CD4-positive, alpha-beta memory T cell (primary cell): ENCODE data around the gene DIP2B. TPM values are rescaled to one million over a fixed set of nuclear protein-coding genes. Genes with fewer than 3 reads are reported as not detected.
A peak's percentile ranks its signal among the peaks of the same experiment; 100 is the strongest.

ENCODE experiments used
- CTCF ChIA-PET: fragments of 350-600 bp; sonication (Branson Sonifier 250); formaldehyde crosslinking; loops from one replicate; lab custom pipeline; 2021; ENCODE audit warnings: inconsistent platforms; ENCODE audit not compliant: partially characterized antibody; lab: Charles Lee
- POLR2A ChIA-PET: fragments of 350-600 bp; sonication (Branson Sonifier 250); formaldehyde crosslinking; loops from one replicate; lab custom pipeline; 2021; ENCODE audit not compliant: partially characterized antibody; lab: Charles Lee
- DNase-seq, 5 donors: peaks; one replicate each; pipeline versions ENCODE4 v3.0.0 to v3.0.0-alpha.2; 2020 to 2022; ENCODE audit warnings: mixed read lengths in 1 of 5
- H3K27ac ChIP-seq: one replicate; pipeline ENCODE4 v1.7.0; 2013; ENCODE audit warnings: low read depth, low read length
- H3K27me3 ChIP-seq: 2 replicates; pipeline ENCODE4 v1.7.0; 2013; ENCODE audit warnings: mild to moderate bottlenecking, low read length, moderate library complexity; ENCODE audit not compliant: insufficient read depth
- H3K36me3 ChIP-seq: 2 replicates; pipeline ENCODE4 v1.7.0; 2013; ENCODE audit warnings: mild to moderate bottlenecking, low read length, moderate library complexity; ENCODE audit not compliant: insufficient read depth
- H3K4me1 ChIP-seq: 2 replicates; pipeline ENCODE4 v1.7.0; 2013; ENCODE audit warnings: mild to moderate bottlenecking, low read length, moderate library complexity; ENCODE audit not compliant: insufficient read depth
- H3K4me3 ChIP-seq, 2 donors: one replicate each; pipeline ENCODE4 v1.7.0; 2013; ENCODE audit warnings: low read length in 2 of 2, mild to moderate bottlenecking in 1 of 2
- H3K9me3 ChIP-seq, 2 donors: one replicate each; pipeline ENCODE4 v1.7.0; 2013; ENCODE audit warnings: low read length in 2 of 2, control low read depth in 1 of 2; ENCODE audit not compliant: control insufficient read depth in 1 of 2
- H3K27ac Mint-ChIP-seq, 7 donors: one replicate each; pipeline ENCODE4 v1.8.0; 2020 to 2021; ENCODE audit warnings: mixed read lengths in 7 of 7, mild to moderate bottlenecking in 6 of 7, inconsistent platforms in 3 of 7, moderate library complexity in 3 of 7
- H3K27me3 Mint-ChIP-seq, 2 donors: one replicate each; pipeline ENCODE4 v1.8.0; 2020 to 2021; ENCODE audit warnings: mixed read lengths in 2 of 2
- H3K36me3 Mint-ChIP-seq, 2 donors: one replicate each; pipeline ENCODE4 v1.8.0; 2020 to 2021; ENCODE audit warnings: mixed read lengths in 2 of 2, inconsistent platforms in 1 of 2, mild to moderate bottlenecking in 1 of 2
- H3K4me1 Mint-ChIP-seq, 4 donors: one replicate each; pipeline ENCODE4 v1.8.0; 2020 to 2021; ENCODE audit warnings: mixed read lengths in 4 of 4, mild to moderate bottlenecking in 1 of 4
- H3K4me3 Mint-ChIP-seq, 8 donors: one replicate each; pipeline ENCODE4 v1.8.0; 2020 to 2021; ENCODE audit warnings: mixed read lengths in 8 of 8, mild to moderate bottlenecking in 7 of 8, moderate library complexity in 6 of 8, inconsistent platforms in 3 of 8
- H3K9me3 Mint-ChIP-seq, 8 donors: one replicate each; pipeline ENCODE4 v1.8.0; 2020 to 2021; ENCODE audit warnings: mixed read lengths in 8 of 8, mild to moderate bottlenecking in 5 of 8, inconsistent platforms in 3 of 8, moderate library complexity in 1 of 8
- intact Hi-C: fragments of 100-400 bp; cut with micrococcal nuclease; formaldehyde crosslinking; loops from one replicate; pipeline ENCODE4 v1.15.1; 2023
- polyA plus RNA-seq, 2 donors: library from polyadenylated mRNA; unstranded; fragments of 300-500 nt; fragmentation: Illumina TruSeq; gene quantifications; one replicate each; pipeline ENCODE4 v1.2.3, GENCODE V29; 2021
- total RNA-seq, 2 experiments: library from RNA; stranded (reverse); gene quantifications; one replicate each; pipeline ENCODE4 v1.2.3, GENCODE V29; 2021

DIP2B gene
- total and polyA plus RNA-seq, 4 experiments from 2014 or later, result 3.8 to 29.1 (median 20.0) TPM

GRCh38 chr12:50528800-50529199 lies 24.0 kb downstream of the DIP2B start:
- Mint-ChIP-seq H3K4me1 (peaks cover 26 to 39% (median 32%) of the 10 kb centered on the region in 4 donors), H3K4me3 (peak overlapping the region in 7 of 8 donors; percentile 25 to 76 (median 57)), H3K27ac (peak overlapping the region; percentile 4 to 80 (median 71)), H3K36me3 (peaks cover 12 to 17% of the 10 kb centered on the region in 2 donors), H3K27me3 (no peaks in the 10 kb centered on the region), H3K9me3 (peaks cover 0 to 1% (median 0%) of the 10 kb centered on the region in 8 donors)
- DNase-seq, result no peak
- H3K36me3 ChIP-seq, result no peaks in the 10 kb centered on the region
- ChIA-PET POLR2A (interaction anchor here (0.7 to 1.3 kb wide), 4 partner anchors 9 to 24 kb away, joined by 3 to 5 read pairs (median 4); partner anchors contain the start of gene DIP2B), CTCF (no interaction called here)
- H3K4me1 ChIP-seq, result peaks cover 52% of the 10 kb centered on the region
- intact Hi-C loops, result no loop called here
- no peak overlapping the region for H3K4me3 ChIP-seq
- no peak overlapping the region for H3K27ac ChIP-seq
- no peaks in the 10 kb centered on the region for H3K27me3 ChIP-seq
- no peaks in the 10 kb centered on the region for H3K9me3 ChIP-seq

GRCh38 chr12:50529345-50529744 lies 24.6 kb downstream of the DIP2B start:
- Histone ChIP-seq H3K36me3 (no peaks in the 10 kb centered on the region), H3K27ac (no peak overlapping the region), H3K27me3 (no peaks in the 10 kb centered on the region), H3K4me3 (no peak overlapping the region), H3K4me1 (peaks cover 58% of the 10 kb centered on the region), H3K9me3 (no peaks in the 10 kb centered on the region)
- no peaks in the 10 kb centered on the region for H3K27me3 Mint-ChIP-seq
- H3K4me1 Mint-ChIP-seq, result peaks cover 22 to 33% (median 27%) of the 10 kb centered on the region in 4 donors
- peak overlapping the region; percentile 4 to 78 (median 34) for H3K27ac Mint-ChIP-seq
- no peaks in the 10 kb centered on the region for H3K9me3 Mint-ChIP-seq
- intact Hi-C loops, result no loop called here
- POLR2A ChIA-PET, result interaction anchor here (1.2 kb wide), 1 partner anchor 24 kb away, joined by 5 read pairs; the partner anchor contains the start of gene DIP2B
- CTCF ChIA-PET, result no interaction called here
- H3K4me3 Mint-ChIP-seq, result peak overlapping the region in 3 of 8 donors; percentile 32 to 76 (median 58)
- no peak for DNase-seq
- H3K36me3 Mint-ChIP-seq, result peaks cover 8 to 11% of the 10 kb centered on the region in 2 donors

GRCh38 chr12:50530532-50530931 lies 25.7 kb downstream of the DIP2B start:
- H3K36me3 ChIP-seq, result no peaks in the 10 kb centered on the region
- Mint-ChIP-seq H3K36me3 (peaks cover 8 to 9% of the 10 kb centered on the region in 2 donors), H3K9me3 (no peaks in the 10 kb centered on the region), H3K27ac (no peak overlapping the region), H3K27me3 (no peaks in the 10 kb centered on the region), H3K4me1 (peaks cover 23 to 27% (median 25%) of the 10 kb centered on the region in 4 donors), H3K4me3 (no peak overlapping the region)
- H3K9me3 ChIP-seq, result no peaks in the 10 kb centered on the region
- H3K27ac ChIP-seq, result no peak overlapping the region
- POLR2A ChIA-PET, result interaction anchor here (2.9 kb wide), 1 partner anchor 11 kb away, joined by 21 read pairs; no protein-coding TSS in a partner anchor
- no peaks in the 10 kb centered on the region for H3K27me3 ChIP-seq
- CTCF ChIA-PET, result no interaction called here
- intact Hi-C loops, result no loop called here
- H3K4me3 ChIP-seq, result no peak overlapping the region
- peaks cover 57% of the 10 kb centered on the region for H3K4me1 ChIP-seq
- no peak for DNase-seq

- no peaks in the 10 kb centered on the region for H3K9me3 Mint-ChIP-seq
- CTCF ChIA-PET, result interaction anchor here (2.1 kb wide), 1 partner anchor 29 kb away, joined by 8 read pairs; the partner anchor contains the start of gene DIP2B
Observed at GRCh38 chr12:50533203-50533584, 28.4 kb downstream of the DIP2B start.

GRCh38 chr12:50533971-50534370 lies 29.2 kb downstream of the DIP2B start:
- H3K9me3 ChIP-seq, result no peaks in the 10 kb centered on the region
- no peaks in the 10 kb centered on the region for H3K27me3 ChIP-seq
- peak overlapping the region; percentile 48 for H3K27ac ChIP-seq
- no peaks in the 10 kb centered on the region for H3K36me3 ChIP-seq
- DNase-seq, result no peak
- H3K27ac Mint-ChIP-seq, result peak overlapping the region in 2 of 7 donors; percentile 44 to 48
- H3K36me3 Mint-ChIP-seq, result peaks cover 2 to 10% of the 10 kb centered on the region in 2 donors
- H3K27me3 Mint-ChIP-seq, result no peaks in the 10 kb centered on the region
- H3K9me3 Mint-ChIP-seq, result no peaks in the 10 kb centered on the region
- no peak overlapping the region for H3K4me3 ChIP-seq
- intact Hi-C loops, result loop anchor here (2.0 kb wide), 1 partner anchor 17 kb away; no protein-coding TSS in a partner anchor
- H3K4me1 Mint-ChIP-seq, result peaks cover 21 to 23% (median 22%) of the 10 kb centered on the region in 4 donors
- CTCF ChIA-PET, result interaction anchor here (1.0 to 1.6 kb wide), 2 partner anchors 13 to 29 kb away, joined by 4 to 7 read pairs; partner anchors contain the start of gene DIP2B
- H3K4me1 ChIP-seq, result peaks cover 37% of the 10 kb centered on the region
- no peak overlapping the region for H3K4me3 Mint-ChIP-seq
- POLR2A ChIA-PET, result no interaction called here

More at GRCh38 chr12:50533203-50533584, 28.4 kb downstream of the DIP2B start:
- H3K9me3 ChIP-seq, result no peaks in the 10 kb centered on the region
- H3K27me3 Mint-ChIP-seq, result no peaks in the 10 kb centered on the region
- intact Hi-C loops, result loop anchor here (2.0 kb wide), 1 partner anchor 16 kb away; no protein-coding TSS in a partner anchor
- no peak for DNase-seq
- no peaks in the 10 kb centered on the region for H3K36me3 ChIP-seq
- POLR2A ChIA-PET, result interaction anchor here (0.7 to 2.9 kb wide), 5 partner anchors 9 to 28 kb away, joined by 3 to 21 read pairs (median 7); partner anchors contain the start of gene DIP2B
- H3K36me3 Mint-ChIP-seq, result peaks cover 3 to 10% of the 10 kb centered on the region in 2 donors
- H3K4me3 ChIP-seq, result no peak overlapping the region
- peak overlapping the region; percentile 48 for H3K27ac ChIP-seq
- no peaks in the 10 kb centered on the region for H3K27me3 ChIP-seq
- H3K4me1 Mint-ChIP-seq, result peaks cover 26 to 29% (median 28%) of the 10 kb centered on the region in 4 donors
- H3K4me1 ChIP-seq, result peaks cover 44% of the 10 kb centered on the region
- no peak overlapping the region for H3K27ac Mint-ChIP-seq
- no peak overlapping the region for H3K4me3 Mint-ChIP-seq

- H3K36me3 ChIP-seq, result no peaks in the 10 kb centered on the region
- DNase-seq, result no peak
- no peak overlapping the region for H3K27ac ChIP-seq
- Mint-ChIP-seq H3K4me3 (no peak overlapping the region), H3K9me3 (no peaks in the 10 kb centered on the region), H3K27ac (peak overlapping the region in 5 of 7 donors; percentile 38 to 80 (median 58)), H3K27me3 (no peaks in the 10 kb centered on the region), H3K36me3 (peaks cover 2 to 13% of the 10 kb centered on the region in 2 donors), H3K4me1 (peaks cover 14 to 20% (median 18%) of the 10 kb centered on the region in 4 donors)
- H3K27me3 ChIP-seq, result no peaks in the 10 kb centered on the region
- no peaks in the 10 kb centered on the region for H3K9me3 ChIP-seq
- intact Hi-C loops, result no loop called here
- H3K4me1 ChIP-seq, result peaks cover 28% of the 10 kb centered on the region
- POLR2A ChIA-PET, result no interaction called here
- H3K4me3 ChIP-seq, result no peak overlapping the region
- CTCF ChIA-PET, result interaction anchor here (0.7 to 1.3 kb wide), 3 partner anchors 32 to 34 kb away, joined by 5 to 6 read pairs (median 5); partner anchors contain the start of gene DIP2B
Observed at GRCh38 chr12:50536831-50537537, 32.2 kb downstream of the DIP2B start.

- H3K27ac ChIP-seq, result no peak overlapping the region
- H3K27ac Mint-ChIP-seq, result peak overlapping the region in 3 of 7 donors; percentile 43 to 80 (median 72)
- intact Hi-C loops, result no loop called here
Observed at GRCh38 chr12:50537538-50537919, 32.7 kb downstream of the DIP2B start.

More at GRCh38 chr12:50537538-50537919, 32.7 kb downstream of the DIP2B start:
- no peak overlapping the region for H3K4me3 ChIP-seq
- no peaks in the 10 kb centered on the region for H3K36me3 ChIP-seq
- no peaks in the 10 kb centered on the region for H3K9me3 ChIP-seq
- H3K36me3 Mint-ChIP-seq, result peaks cover 5 to 13% of the 10 kb centered on the region in 2 donors
- ChIA-PET CTCF (interaction anchor here (0.7 to 1.5 kb wide), 4 partner anchors 23 to 35 kb away, joined by 3 to 7 read pairs (median 6); partner anchors contain the start of gene DIP2B), POLR2A (no interaction called here)
- no peaks in the 10 kb centered on the region for H3K27me3 Mint-ChIP-seq
- H3K4me3 Mint-ChIP-seq, result no peak overlapping the region
- H3K4me1 ChIP-seq, result peaks cover 27% of the 10 kb centered on the region
- no peaks in the 10 kb centered on the region for H3K9me3 Mint-ChIP-seq
- no peak for DNase-seq
- peaks cover 17 to 24% (median 22%) of the 10 kb centered on the region in 4 donors for H3K4me1 Mint-ChIP-seq
- no peaks in the 10 kb centered on the region for H3K27me3 ChIP-seq
